ENCODE measurements around the gene RAX.

DNA sequence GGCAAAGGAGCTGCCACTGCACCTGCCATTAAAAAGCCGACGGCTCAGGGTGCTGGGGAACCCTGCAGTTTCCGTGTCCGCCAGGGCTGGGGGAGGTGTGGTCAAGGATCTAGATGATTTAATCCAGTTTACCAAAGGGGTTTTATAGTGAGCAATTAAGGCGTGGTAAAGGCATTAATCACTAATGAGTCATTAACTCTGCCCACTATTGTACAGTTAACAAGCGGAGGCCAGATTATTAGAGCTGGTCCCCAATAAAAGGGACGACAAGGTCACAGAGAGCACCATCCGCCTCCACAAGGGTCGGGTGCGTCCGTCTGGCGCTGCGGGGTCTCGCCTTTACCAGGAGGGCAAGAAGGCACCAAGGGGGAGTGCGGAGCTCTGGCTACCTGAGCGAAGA lies 9.6 kb downstream of the RAX start:
- TF ChIP-seq, protein P1, sequence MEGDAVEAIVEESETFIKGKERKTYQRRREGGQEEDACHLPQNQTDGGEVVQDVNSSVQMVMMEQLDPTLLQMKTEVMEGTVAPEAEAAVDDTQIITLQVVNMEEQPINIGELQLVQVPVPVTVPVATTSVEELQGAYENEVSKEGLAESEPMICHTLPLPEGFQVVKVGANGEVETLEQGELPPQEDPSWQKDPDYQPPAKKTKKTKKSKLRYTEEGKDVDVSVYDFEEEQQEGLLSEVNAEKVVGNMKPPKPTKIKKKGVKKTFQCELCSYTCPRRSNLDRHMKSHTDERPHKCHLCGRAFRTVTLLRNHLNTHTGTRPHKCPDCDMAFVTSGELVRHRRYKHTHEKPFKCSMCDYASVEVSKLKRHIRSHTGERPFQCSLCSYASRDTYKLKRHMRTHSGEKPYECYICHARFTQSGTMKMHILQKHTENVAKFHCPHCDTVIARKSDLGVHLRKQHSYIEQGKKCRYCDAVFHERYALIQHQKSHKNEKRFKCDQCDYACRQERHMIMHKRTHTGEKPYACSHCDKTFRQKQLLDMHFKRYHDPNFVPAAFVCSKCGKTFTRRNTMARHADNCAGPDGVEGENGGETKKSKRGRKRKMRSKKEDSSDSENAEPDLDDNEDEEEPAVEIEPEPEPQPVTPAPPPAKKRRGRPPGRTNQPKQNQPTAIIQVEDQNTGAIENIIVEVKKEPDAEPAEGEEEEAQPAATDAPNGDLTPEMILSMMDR (conservative IDR thresholded peaks at IDR 0.05 in 1 of 2, IDR thresholded peaks at IDR 0.05 in 1 of 2; ENCODE audit: low read depth in 1 of 2, low read length in 2 of 2) = no peak
- TF ChIP-seq EZH2 (IDR thresholded peaks at IDR 0.05; ENCODE audit: low read length, missing control alignments) = no peak

Measured in fibroblast of lung (primary cell).